Measurements from ENCODE around the gene ODC1. TPM values are rescaled to one million over a fixed set of nuclear protein-coding genes. Genes with fewer than 3 reads are reported as not detected.

ODC1 gene
- total and polyA plus RNA-seq, 2 of the 4 experiments (the other 2 are of a cell fraction) = 117 to 204 TPM

DNA sequence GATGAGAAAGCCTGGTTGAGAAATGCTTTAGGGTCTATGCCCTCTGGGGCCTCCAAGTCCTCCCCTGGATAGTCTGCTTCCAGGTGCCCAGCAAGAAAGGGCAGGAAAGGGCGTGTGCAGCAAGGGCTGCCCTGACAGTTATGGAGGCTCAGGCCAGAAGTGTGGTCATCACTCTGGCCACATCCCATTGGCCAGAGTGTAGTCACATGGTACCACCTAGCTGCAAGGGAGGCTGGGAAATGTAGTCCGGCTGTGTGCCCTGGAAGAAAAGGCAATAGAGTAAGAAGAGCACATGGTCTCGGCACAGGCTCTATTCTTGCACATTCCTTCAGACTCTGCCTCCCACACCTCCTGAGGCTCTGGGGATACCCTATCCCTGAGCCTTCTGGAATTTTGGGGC lies 35.7 kb downstream of the ODC1 start:
- TF ChIP-seq, protein P1, sequence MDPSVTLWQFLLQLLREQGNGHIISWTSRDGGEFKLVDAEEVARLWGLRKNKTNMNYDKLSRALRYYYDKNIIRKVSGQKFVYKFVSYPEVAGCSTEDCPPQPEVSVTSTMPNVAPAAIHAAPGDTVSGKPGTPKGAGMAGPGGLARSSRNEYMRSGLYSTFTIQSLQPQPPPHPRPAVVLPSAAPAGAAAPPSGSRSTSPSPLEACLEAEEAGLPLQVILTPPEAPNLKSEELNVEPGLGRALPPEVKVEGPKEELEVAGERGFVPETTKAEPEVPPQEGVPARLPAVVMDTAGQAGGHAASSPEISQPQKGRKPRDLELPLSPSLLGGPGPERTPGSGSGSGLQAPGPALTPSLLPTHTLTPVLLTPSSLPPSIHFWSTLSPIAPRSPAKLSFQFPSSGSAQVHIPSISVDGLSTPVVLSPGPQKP (IDR thresholded peaks at IDR 0.05; ENCODE audit: borderline replicate concordance, low read depth, low read length) = no peak
- TF ChIP-seq RAD21 (IDR thresholded peaks at IDR 0.05; ENCODE audit: low read length) (no peak), POLR2A (IDR thresholded peaks at IDR 0.05; ENCODE audit: low read depth, low read length) (no peak), MAZ (IDR thresholded peaks at IDR 0.05; ENCODE audit: borderline replicate concordance, low read depth, low read length) (no peak), MAFK (IDR thresholded peaks at IDR 0.05; ENCODE audit: low read depth, low read length) (no peak), MXI1 (IDR thresholded peaks at IDR 0.05; ENCODE audit: borderline replicate concordance, low read depth, low read length) (no peak)
- TF ChIP-seq, protein P2, sequence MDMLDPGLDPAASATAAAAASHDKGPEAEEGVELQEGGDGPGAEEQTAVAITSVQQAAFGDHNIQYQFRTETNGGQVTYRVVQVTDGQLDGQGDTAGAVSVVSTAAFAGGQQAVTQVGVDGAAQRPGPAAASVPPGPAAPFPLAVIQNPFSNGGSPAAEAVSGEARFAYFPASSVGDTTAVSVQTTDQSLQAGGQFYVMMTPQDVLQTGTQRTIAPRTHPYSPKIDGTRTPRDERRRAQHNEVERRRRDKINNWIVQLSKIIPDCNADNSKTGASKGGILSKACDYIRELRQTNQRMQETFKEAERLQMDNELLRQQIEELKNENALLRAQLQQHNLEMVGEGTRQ (IDR thresholded peaks at IDR 0.05; ENCODE audit: low read depth, low read length) = peak; percentile 89
- TF ChIP-seq, protein P3, sequence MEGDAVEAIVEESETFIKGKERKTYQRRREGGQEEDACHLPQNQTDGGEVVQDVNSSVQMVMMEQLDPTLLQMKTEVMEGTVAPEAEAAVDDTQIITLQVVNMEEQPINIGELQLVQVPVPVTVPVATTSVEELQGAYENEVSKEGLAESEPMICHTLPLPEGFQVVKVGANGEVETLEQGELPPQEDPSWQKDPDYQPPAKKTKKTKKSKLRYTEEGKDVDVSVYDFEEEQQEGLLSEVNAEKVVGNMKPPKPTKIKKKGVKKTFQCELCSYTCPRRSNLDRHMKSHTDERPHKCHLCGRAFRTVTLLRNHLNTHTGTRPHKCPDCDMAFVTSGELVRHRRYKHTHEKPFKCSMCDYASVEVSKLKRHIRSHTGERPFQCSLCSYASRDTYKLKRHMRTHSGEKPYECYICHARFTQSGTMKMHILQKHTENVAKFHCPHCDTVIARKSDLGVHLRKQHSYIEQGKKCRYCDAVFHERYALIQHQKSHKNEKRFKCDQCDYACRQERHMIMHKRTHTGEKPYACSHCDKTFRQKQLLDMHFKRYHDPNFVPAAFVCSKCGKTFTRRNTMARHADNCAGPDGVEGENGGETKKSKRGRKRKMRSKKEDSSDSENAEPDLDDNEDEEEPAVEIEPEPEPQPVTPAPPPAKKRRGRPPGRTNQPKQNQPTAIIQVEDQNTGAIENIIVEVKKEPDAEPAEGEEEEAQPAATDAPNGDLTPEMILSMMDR (conservative IDR thresholded peaks at IDR 0.05; ENCODE audit: low read depth, low read length) = no peak
- POLR2A ChIA-PET (ENCODE audit: unreplicated experiment) = no interaction called here
- peak; percentile 42; the same call in 1 of the 2 replicates for ATAC-seq (ENCODE audit: low read depth)

More for the DNA sequence above, 35.7 kb downstream of the ODC1 start:
- Histone ChIP-seq H3K9ac (ENCODE audit: low read depth, low read length) (no peak overlapping the region), H3K23ac (ENCODE audit: low read depth, low read length) (no peak overlapping the region), H3K18ac (ENCODE audit: low read depth, low read length) (no peak overlapping the region), H4K8ac (ENCODE audit: low read depth in 2 of 2, low read length in 2 of 2) (peak overlapping the region in 1 of 2 experiments; percentile 54; a peak in 2 of 4 replicates), H2BK20ac (ENCODE audit: low read depth, low read length) (no peak overlapping the region), H3K14ac (replicated peaks; ENCODE audit: low read depth, low read length) (no peak overlapping the region), H2BK120ac (ENCODE audit: low read depth, low read length) (no peak overlapping the region), H3K27ac (ENCODE audit: insufficient read depth, low read length) (no peak overlapping the region), H3K9me1 (ENCODE audit: insufficient read depth, low read length) (peaks cover 10% of the 10 kb centered on the region; the same call in 1 of the 2 replicates), H2BK15ac (ENCODE audit: low read depth, low read length) (no peak overlapping the region), H4K5ac (ENCODE audit: low read depth, low read length) (peak overlapping the region; percentile 13; the same call in 1 of the 2 replicates), H3K79me1 (ENCODE audit: low read depth in 1 of 2, low read length in 2 of 2) (peaks cover 0 to 15% of the 10 kb centered on the region in 2 experiments; a peak in 2 of 4 replicates), H3K4me2 (ENCODE audit: low read depth, low read length) (no peak overlapping the region), H3K36me3 (ENCODE audit: control insufficient read depth, insufficient read depth, low read length) (no peaks in the 10 kb centered on the region), H3K4me1 (ENCODE audit: control insufficient read depth, insufficient read depth, low read length) (peaks cover 9% of the 10 kb centered on the region; the same call in 1 of the 2 replicates), H3K27me3 (ENCODE audit: control insufficient read depth, insufficient read depth, low read length) (no peaks in the 10 kb centered on the region), H2AFZ (replicated peaks; ENCODE audit: low read length, poor library complexity) (no peak overlapping the region), H3K4me3 (ENCODE audit: insufficient read depth, low read depth, low read length) (no peak overlapping the region), H3K9me3 (ENCODE audit: control insufficient read depth, insufficient read depth, low read length) (no peaks in the 10 kb centered on the region), H2BK5ac (ENCODE audit: low read depth, low read length, poor library complexity, severe bottlenecking) (no peak overlapping the region), H4K20me1 (ENCODE audit: insufficient read depth, low read length) (peaks cover 19% of the 10 kb centered on the region), H2AK9ac (replicated peaks; ENCODE audit: low read depth, low read length, poor library complexity) (peak overlapping the region; percentile 44), H3K4ac (ENCODE audit: low read depth, low read length) (no peak overlapping the region), H4K91ac (ENCODE audit: insufficient read depth, low read depth, low read length) (no peak overlapping the region), H3K56ac (ENCODE audit: extremely low read depth, insufficient read depth, low read length) (no peak overlapping the region), H2AK5ac (ENCODE audit: low read depth, low read length) (no peak overlapping the region)
- in situ Hi-C loops (cut with MboI; ENCODE audit: low sequenced_read_pairs) (no loop called here), intact Hi-C loops (cut with micrococcal nuclease) (no loop called here), dilution Hi-C loops (cut with HindIII; ENCODE audit: low sequenced_read_pairs, unreplicated experiment) (no loop called here)
- WGBS, 2 experiments (ENCODE audit: extremely low coverage in 2 of 2, insufficient read length in 1 of 2) = 88% methylated on average over 1 of the region's 3 CpGs; no CpG with 5 or more reads in 1 of the 2 experiments
- CTCF ChIA-PET = interaction anchor here (1.1 kb wide), 1 partner anchor 23 kb away, joined by 4 read pairs; no protein-coding TSS in a partner anchor
- BruUV-seq (replicated peaks) = no TSS peak
- peak; percentile 52 for DNase-seq

Measured in IMR-90 (cell line).